GM12874 (cell line): Measurements from ENCODE around the gene ASZ1.

Experiments
- CTCF ChIP-seq: IDR thresholded peaks from 2 replicates; pipeline ENCODE4 v1.5.1; 2011; ENCODE audit warnings: low read depth, mild to moderate bottlenecking, control low read depth, low read length, moderate library complexity; ENCODE audit not compliant: insufficient read depth

ASZ1 gene

GRCh38 chr7:117350027-117350426, 77.3 kb downstream of the ASZ1 start:
- no peak for TF ChIP-seq CTCF

- no peak for TF ChIP-seq CTCF
These were observed 77.7 kb downstream of the ASZ1 start for GRCh38 chr7:117349570-117349969.

GRCh38 chr7:117347962-117348672, 79.2 kb downstream of the ASZ1 start:
- no peak for TF ChIP-seq CTCF

- no peak for TF ChIP-seq CTCF
These were observed 79.8 kb downstream of the ASZ1 start for GRCh38 chr7:117347480-117347879.

GRCh38 chr7:117346161-117346560, 81.1 kb downstream of the ASZ1 start:
- no peak for TF ChIP-seq CTCF

GRCh38 chr7:117338020-117338419, 89.3 kb downstream of the ASZ1 start:
- no peak for TF ChIP-seq CTCF

- TF ChIP-seq CTCF = no peak
These were observed 94.1 kb downstream of the ASZ1 start for GRCh38 chr7:117333168-117333567.
